GM18873 (cell line): ENCODE data around the gene STPG1.

Source experiments
- ATAC-seq: cut with Tn5 transposase; IDR thresholded peaks from one replicate; pipeline ENCODE4 v1.9.1; 2021; ENCODE audit warnings: mild to moderate bottlenecking, moderate library complexity, moderate number of reproducible peaks; ENCODE audit not compliant: unreplicated experiment, low FRiP score

STPG1 gene

GRCh38 chr1:24374891-24375786, 38.4 kb downstream of the STPG1 start:
- no peak for ATAC-seq

DNA sequence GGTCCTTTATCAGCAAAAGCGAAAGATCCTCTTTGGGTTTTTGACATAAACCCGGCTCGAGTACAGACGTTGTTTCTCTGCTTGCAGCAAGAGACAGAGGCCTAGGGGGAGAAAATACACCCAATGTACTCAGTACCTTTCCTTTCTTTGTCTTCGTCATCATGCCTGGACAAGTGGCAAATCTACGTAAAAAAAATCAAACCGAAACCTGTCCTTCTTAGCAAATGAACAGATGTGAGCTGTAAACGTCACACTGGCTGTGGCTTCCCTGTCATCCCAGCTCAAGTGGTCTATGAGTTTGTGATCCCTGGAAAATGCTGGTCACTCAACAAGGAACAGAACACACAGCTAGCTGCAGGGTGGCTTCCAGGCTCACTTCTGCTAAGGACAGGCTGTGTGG, 39.9 kb downstream of the STPG1 start:
- no peak for ATAC-seq

DNA sequence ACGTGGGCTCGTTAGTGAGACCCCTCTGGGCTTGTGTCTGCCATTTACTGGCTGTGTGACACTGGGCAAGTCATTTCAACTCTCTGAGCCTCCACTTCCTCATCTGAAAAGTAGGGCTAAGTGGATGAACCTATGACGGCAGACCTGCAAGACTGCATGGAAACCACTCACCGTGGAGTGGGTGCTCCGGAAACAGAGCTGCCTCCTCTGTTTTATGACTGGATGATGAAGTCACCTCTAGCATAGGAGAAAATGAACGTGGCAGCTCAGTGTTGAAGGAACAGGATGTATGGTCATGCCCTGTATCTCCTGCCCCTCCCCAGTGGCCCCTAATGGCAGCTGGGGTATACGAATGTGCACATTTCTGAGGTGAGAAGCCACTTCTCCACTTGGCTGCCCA, 40.5 kb downstream of the STPG1 start:
- no peak for ATAC-seq

GRCh38 chr1:24369801-24370200, 43.8 kb downstream of the STPG1 start:
- no peak for ATAC-seq

- no peak for ATAC-seq
Observed at GRCh38 chr1:24369199-24369598, 44.4 kb downstream of the STPG1 start.

GRCh38 chr1:24366707-24367106, 46.9 kb downstream of the STPG1 start:
- ATAC-seq = no peak

DNA sequence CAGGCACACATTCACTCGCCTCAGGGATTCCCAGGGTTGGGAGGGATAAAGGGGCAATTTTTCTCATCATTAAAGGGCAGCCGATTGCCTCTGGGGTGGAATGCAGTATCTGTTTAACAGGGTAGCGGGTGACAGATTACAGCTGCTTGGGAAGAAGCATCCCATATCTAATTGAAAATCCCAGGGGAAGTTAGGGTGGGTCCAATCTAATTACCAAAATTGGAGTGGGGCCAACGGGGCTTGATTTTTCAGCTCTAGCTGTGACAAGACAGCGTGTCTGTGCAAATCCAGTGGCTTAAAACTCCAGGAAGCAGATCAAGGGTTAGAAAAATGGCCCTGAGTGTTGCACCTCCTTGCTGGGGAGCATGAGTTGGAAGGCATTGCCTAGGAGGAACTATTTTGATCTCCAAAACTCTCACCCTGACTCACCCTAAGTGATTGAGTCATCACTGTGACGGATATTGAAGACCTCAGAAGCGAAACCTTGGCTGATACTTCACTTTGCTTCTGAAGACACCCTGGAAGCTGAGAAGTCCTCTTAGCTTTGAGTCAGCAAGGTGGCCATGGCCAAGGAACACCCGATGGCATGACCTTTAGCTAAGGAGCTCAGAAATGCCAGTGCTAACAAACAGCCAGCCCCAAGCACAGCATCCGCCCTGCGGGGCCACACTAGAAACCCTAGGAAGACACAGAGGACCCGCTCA, 48.5 kb downstream of the STPG1 start:
- ATAC-seq = no peak

GRCh38 chr1:24364605-24364974, 49.0 kb downstream of the STPG1 start:
- ATAC-seq = no peak

- ATAC-seq = no peak
Observed at GRCh38 chr1:24363994-24364393, 49.6 kb downstream of the STPG1 start.

DNA sequence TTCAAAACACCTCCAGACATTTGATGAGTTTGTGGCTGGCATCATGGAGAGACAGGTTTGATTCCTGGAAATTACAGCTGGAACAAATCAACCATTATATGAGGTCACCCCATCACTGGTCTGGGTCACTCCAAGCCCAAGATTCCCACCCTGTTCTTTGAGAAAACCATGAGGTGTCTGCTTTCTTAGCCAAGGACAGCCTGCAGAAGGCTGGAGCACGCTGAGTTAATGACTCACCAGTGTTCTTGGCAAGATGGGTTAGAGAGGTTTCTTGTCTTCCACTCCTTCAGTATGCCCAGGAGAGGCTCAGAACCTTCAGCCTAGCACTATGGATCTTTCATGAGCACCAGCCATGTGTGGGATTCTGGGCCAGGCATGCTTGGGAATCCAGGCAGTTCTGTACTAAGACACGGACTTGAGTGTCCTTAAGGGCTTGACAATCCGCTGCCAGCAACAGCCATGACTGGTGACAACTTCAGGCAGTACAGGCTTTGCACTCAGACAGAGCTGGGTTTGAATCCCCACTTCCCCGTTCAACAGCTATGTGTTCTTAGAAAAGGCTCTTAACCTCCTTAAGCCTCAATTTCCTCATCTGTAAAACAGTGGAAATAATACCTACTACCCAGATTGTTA, 50.5 kb downstream of the STPG1 start:
- no peak for ATAC-seq

GRCh38 chr1:24362396-24362795, 51.2 kb downstream of the STPG1 start:
- ATAC-seq = no peak

- no peak for ATAC-seq
Observed at GRCh38 chr1:24361811-24362210, 51.8 kb downstream of the STPG1 start.

- no peak for ATAC-seq
Observed at GRCh38 chr1:24360681-24361080, 52.9 kb downstream of the STPG1 start.

- no peak for ATAC-seq
Observed at GRCh38 chr1:24357038-24357437, 56.5 kb downstream of the STPG1 start.

DNA sequence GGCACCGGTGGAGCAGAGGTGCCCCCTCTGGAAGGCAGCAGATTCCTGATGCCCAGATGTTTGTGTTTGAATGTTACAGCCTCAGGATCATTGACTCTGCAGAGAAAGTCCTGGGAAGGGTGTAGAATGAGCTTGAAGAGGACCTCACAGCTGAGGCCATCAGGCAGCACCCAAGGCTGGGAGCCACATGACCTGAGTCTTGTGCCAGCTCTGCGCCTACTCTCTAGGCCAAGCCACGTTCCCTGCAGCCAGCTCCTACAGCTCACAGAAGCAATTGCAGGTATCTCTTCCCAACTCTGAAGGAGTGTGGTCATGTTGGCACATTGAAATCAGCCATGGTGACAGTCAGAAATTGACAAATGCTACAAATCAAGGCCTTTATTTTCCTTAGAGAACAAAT, 58.1 kb downstream of the STPG1 start:
- ATAC-seq = no peak

- no peak for ATAC-seq
Observed at GRCh38 chr1:24353292-24353891, 60.2 kb downstream of the STPG1 start.

- ATAC-seq = no peak
Observed at GRCh38 chr1:24351918-24352627, 61.5 kb downstream of the STPG1 start.

DNA sequence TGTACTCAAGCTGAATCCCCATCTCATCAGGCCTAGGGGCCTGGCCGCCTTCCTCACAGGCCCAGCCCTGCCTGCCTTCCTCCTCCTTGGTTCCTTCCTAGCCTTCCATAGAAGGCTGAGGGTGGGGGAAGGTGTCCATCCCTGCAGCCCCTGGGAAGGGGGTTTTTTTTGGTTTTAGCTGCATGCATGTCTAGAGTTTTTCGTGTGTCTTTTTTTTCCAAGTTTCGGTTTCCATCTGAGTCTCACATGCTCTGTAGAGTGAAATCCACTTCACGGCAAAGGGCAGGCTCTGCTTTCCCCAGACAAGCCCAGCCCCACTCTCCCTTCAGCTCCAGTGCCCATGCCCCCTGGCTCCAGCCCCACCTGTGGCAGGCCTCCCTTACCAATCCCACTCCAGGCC, 62.3 kb downstream of the STPG1 start:
- ATAC-seq = no peak

DNA sequence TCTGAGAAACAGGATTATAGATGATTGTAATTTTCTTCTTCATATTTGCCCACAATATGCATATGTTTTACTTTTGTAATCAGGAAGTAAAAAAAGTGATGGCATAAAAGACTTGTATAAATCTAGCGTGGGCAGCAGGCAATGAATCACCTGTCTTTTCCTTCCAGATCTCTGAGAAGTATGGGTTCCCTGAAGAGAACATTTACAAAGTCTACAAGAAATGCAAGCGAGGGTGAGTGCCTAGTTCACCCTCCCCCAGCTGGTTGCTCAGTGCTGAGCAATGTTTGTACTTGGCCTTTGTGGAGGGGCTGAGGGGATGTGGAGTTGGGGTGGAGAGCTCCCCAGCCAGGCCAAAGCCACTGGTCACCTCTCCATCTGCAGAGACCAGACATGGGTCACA, 63.7 kb downstream of the STPG1 start:
- no peak for ATAC-seq

DNA sequence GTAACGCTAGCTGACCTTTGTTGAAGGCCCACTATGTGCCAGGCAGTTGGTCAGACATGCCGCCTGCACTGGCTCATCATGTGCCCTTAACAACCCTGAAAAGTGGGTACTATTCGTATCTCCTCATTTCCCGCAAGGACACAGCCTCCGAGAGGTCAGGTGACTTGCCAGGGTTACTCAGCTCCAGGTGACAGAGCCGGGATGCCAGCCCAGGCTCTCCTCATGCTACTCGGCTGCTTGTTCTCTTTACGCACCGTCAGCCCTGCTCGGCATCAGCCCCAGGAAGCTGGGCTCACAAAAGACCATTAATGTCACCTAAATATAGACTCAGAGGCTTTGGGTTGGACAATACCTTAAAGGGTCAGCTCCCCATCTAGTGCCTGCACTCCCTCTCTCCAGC, 65.4 kb downstream of the STPG1 start:
- no peak for ATAC-seq
